GM18526 (cell line): ENCODE measurements around the gene RNF34.

Experiments used
- POLR2A ChIP-seq: IDR thresholded peaks from 3 replicates; pipeline ENCODE4 v1.6.1; 2011; ENCODE audit not compliant: insufficient read length; ENCODE audit errors: extremely low read depth

RNF34 gene, protein sequence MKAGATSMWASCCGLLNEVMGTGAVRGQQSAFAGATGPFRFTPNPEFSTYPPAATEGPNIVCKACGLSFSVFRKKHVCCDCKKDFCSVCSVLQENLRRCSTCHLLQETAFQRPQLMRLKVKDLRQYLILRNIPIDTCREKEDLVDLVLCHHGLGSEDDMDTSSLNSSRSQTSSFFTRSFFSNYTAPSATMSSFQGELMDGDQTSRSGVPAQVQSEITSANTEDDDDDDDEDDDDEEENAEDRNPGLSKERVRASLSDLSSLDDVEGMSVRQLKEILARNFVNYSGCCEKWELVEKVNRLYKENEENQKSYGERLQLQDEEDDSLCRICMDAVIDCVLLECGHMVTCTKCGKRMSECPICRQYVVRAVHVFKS

DNA sequence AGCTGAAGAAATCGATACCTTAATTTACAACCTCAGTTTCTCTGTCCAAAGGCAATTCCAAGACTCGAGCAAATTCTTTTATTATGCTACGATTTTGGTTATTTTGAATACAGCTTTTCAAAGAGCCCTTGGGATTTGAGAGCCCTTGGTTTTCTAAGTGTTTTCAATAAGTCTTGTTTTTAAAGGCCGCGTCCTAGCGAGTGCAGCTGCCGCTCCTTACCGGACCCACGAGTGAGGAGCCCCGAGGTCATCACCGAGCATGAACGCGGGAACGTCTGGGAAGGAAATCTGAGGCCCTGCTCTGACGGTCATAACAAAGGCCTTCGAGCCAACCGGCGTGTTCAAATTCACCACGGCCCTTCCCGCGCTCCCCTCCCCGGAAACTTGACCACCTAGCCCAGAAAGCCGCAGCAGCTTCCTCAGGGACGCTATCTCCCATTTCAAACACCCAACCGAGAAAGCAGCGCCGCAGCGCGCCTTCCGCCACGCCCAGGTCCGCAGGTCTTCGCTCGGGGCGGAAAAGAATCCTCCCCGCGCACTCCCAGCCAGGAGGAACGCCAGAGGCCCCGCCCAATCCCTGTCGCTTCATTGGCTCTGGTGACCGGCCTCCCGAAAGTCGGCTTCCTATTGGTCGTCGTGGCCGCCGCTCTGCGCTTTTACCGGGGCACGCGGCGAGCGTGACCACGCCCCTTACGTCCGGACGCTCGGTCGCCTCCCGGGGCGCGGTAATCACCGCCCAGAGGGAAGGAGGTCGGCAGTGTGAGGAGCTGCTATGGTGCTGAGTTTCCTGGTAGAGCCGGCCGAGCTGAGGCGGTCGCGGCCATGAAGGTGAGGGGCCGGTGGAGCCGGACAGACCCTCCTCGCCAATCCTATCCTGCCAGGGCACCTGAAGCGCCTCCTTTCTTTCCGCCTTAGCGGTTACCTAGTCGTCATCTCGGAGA, at the start of gene RNF34:
RNF34 (plus strand) TSS at position 728 of the 941 bp plus-strand sequence; CDS start at position 823, 95 bp downstream.
- peak; percentile 99 for TF ChIP-seq POLR2A

DNA sequence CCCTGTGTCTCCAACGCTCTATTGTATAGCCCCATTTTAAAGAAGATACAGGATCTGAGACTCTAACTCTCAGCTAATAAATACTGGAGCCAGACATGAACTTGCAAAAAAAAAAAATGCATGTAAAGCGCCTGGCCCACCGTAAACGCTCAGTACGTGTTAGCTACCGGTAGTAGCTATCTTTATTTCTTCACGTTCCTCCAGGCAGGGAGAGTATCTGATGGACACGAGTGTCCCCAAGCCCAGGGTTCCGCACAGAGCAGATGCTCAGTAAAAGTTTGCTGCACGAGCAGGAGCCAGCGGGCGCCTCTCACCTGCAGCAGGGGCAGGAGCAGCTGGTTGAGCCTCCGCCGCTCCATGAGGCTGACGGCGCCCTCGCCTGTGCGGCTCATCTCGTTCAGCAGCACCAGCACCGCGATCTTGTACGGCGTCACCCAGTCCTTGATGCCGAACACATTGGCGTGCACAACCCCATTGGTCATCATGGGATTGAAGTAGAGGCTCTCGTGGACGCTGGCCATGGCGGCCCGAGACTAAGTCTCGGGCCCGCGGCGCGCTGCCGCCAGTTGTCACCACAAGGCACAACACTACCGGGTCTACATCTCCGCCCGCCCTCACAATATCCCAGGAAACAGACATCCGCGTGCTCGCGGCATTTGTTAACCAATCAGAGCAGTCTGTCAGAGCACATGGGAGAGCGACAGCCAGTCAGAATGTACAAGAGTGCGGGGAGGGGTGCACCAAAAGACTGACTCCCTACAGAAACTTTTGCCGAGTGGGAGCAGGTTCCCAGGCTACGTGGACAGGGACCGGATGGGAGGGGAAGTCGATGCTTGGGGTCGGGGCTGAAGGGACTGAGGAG, 47.9 kb upstream of the RNF34 start, which contains the start of gene ANAPC5:
ANAPC5 (minus strand) TSS at position 592 of the 862 bp plus-strand sequence; CDS start at position 521, 71 bp downstream.
- TF ChIP-seq POLR2A = peak; percentile 94

DNA sequence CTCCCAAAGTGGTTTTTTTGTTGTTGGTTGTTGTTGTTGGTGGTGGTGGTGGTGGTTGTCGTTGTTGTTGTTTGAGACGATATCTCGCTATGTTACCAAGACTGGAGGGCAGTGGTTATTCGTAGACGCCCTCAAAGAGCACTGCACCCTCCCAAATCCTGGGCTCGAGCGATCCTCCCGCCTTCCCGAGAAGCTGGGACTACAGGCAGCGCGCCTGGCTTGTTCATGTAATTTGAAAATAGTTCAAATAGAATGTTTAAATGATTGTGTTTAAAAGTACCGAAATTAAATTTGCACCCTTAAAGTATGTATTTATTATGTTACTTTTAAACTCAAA, 47.3 kb upstream of the RNF34 start:
- TF ChIP-seq POLR2A = no peak

DNA sequence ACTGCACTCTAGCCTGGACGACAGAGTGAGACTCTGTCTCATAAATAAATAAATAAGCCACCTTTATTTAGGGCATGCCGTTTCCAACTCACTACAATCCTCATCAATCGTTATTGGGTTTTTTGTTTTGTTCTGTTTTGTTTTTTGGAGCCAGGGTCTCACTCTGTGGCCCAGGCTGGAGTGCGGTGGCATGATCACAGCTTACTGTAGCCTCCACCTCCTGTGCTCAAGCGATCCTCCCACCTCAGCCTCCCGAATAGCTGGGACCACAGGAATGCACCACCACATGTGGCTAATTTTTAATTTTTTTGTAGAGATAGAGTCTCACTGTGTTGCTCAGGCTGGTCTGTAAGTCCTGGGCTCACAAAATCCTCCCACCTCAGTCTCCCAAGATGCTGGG, 44.1 kb upstream of the RNF34 start:
- no peak for TF ChIP-seq POLR2A

DNA sequence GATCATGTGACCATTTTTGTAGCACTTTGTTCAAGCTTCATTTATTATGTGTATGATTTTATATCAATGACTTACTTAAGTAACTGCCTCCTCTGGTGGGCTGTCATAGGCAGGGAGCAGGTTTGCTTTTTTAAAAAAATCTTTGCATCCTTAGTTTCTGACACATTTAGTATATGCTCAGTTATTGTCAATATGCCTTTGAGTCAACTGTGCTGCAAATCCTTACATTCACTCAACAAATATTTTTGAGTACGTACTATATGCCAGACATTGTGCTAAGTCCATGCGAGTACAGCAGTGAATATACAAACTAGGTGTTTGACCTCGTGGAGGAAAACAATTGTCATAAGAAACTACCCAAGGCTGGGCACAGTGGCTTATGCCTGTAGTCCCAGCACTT, 43.3 kb upstream of the RNF34 start:
- no peak for TF ChIP-seq POLR2A

DNA sequence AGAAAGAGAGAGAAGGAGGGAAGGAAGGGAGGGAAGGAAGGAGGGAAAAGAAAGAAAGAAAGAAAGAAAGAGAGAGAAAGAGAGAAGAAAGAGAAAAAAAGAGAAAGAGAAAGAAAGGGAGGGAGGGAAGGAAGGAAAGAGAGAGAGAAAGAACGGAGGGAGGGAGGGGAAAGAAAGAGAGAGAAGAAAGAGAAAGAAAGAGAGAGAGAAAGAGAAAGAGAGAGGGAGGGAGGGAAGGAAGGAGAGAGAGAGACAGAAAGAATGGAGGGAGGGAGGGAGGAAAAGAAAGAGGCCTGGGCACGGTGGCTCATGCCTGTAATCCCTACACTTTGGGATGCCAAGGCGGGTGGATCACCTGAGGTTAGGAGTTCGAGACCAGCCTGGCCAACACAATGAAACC, 42.6 kb upstream of the RNF34 start:
- TF ChIP-seq POLR2A = no peak

DNA sequence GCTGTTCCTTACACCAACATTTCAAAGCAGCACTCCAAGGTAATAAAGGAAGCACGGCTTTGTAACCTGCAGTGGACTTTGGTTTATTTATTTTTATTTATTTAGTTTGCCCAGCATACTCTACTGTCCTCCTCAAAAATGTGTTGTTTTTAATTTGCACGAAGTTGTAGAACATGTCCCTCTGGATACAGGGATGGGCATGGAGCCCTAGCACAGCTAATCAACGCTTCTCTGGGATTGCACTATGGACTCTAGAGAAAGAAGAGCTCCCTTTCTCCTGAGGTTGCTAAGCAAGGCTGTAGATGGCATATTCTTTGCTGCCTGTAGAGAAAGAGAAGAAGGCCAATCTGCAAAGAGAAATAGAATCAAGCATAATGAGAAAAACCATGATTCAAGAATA, 41.8 kb upstream of the RNF34 start:
- no peak for TF ChIP-seq POLR2A

DNA sequence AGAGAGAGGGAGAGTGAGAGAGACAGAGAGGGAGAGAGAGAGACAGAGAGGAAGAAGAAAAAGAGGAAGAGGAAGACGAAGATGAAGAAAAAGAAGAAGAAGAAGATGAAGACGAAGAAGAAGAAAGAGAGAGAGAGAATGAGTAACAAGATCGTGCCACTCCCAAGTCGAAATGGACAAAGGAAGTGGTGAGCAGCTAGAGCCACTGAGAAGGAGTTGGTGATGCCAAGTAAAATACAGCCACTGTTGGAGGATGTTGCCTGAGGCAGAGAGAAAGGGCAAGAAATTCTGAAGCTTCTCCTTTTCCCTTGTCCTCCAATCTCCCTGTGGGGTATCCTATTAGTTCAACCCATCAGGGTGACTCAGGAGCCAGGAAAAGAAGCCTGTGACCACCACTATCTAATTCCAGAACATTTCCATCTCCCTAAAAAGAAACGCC, 35.2 kb upstream of the RNF34 start:
- no peak for TF ChIP-seq POLR2A

DNA sequence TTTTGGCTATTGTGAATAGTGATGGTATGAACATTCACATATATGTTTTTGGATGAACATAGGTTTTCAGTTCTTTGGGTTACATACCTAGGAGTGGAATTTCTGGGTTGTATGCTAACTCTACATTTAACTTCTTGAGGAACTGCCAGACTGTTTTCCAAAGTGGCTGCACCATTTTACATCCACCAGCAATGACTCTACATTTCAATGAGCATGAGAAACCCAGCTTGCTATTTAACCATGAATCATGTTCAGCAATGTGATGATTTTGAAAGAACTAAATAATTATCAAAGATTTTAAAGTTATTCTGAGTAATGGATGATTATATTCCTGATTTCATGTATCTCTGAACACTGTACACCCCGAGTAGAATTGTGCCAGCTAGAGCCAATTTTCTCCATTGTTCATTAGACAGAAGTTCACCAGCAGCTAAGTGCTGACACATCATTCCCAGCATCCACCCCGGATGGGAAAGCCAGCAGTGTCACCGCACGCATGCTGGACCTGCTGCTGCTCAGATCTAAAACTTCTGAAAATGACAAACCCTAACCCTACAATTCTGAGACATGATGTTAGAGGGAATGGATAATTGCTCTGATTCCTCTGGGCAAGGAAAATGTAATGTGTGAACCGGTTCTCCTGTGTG, 34.4 kb upstream of the RNF34 start:
- no peak for TF ChIP-seq POLR2A

DNA sequence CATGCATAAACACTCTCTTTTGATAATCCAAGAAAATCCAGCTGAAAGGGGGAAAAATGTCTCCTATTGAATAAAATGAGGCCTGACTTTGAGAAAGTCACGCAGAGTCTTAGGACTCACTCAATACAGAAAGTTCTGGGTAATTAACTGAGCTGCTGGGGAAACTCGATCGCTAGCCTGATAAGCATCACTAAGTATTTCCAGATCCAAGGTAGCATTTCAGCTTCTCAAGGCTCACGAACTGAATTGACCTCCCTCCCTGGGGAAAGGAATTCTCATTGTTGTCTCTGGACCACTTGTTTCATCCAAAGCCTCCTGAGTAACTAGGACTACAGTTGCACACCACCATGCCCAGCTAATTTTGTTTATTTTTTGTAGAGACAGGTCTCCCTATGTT, 33.9 kb upstream of the RNF34 start:
- TF ChIP-seq POLR2A = no peak

DNA sequence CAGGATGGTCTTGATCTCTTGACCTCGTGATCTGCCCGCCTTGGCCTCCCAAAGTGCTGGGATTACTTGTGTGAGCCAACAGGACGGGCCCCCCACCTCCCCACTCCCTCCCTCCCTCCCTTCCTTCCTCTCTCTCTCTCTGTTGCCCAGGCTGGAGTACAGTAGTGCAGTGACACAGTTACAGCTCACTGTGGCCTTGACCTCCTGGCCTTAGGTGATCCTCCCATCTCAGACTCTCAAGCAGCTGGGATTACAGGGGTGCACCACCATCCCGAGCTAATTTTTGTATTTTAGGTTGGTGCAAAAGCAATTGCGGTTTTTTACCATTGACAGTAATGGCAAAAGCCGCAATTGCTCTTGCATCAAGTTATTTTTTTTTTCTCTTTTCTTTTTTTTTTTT, 28.5 kb upstream of the RNF34 start:
- TF ChIP-seq POLR2A = no peak

DNA sequence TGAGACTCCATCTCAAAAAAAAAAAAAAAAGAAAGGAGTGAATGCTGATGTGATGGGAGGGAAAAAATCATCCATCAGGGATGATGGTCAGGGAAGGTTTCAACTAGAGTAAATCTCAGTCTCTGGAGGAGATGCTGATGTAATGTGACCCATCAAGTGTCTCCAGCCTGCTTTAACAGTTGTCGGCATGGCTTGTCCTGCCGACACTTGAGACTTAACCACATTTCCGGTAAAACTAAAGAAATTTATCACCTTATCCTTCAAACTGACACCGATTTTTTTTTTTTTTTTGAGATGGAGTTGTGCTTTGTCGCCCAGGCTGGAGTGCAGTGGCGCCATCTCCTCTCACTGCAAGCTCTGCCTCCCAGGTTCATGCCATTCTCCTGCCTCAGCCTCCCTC, 26.2 kb upstream of the RNF34 start:
- TF ChIP-seq POLR2A = no peak

DNA sequence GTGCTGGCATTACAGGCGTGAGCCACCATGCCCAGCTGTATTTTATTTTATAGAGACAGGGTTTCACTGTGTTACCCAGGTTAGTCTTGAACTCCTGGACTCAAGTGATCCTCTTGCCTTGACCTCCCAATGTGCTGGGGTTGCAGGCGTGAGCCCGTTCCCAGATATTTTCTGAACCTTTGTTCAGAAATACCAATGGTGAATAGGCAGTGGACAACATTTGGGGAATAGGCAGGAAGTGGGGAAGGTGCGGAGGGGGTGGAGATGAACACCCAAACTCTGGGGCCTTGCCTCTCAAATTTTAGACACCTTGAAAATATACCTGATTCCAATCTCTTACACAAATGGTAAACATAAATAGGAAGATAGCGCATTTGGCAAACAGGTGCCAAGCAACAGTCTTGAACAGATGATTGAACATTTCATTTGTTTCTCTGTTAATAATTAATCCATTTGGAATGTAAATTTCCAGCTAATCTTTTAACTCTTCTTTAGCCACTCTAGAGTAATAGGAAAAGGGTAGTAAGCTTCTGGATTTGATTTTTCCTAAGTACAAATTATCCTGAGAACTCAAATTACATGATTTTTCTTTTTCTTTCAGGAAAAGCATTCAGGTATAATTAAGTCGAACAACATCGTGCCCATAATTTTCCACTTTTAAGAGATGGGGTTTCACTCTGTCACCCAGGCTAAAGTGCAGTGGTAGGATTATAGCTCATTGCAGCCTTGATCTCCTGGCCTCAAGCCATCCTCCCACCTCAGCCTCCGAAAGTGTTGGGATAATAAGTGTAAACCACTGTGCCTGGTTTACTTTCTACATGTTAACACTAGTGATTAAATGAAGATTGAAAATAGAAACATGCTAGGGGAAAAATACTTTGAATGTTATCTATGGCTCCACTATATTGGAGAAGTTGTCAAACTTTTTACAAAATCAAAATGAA, 22.9 kb upstream of the RNF34 start:
- TF ChIP-seq POLR2A = no peak

DNA sequence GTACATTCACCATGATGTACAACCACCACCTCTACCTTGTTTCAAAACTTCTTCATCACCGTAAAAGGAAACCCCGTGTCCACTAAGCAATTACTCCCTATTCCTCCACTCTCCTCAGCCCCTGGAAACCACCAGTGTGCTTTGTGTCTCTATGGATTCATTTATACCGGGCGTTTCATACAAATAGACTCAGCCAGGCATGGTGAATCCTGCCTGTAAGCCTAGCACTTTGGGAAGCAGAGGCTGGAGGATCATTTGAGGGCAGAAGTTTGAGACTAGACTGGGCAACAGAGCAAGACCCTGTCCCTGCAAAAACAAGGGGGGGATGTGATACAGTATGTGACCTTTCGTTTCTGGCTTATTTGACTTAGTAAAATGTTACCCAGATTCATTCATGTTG, 21.2 kb upstream of the RNF34 start:
- no peak for TF ChIP-seq POLR2A
